Neural progenitor cell (in vitro differentiated cells): ENCODE results near the gene PDE9A.

ENCODE experiments used
- EZH2 ChIP-seq: fragments of 200-600 bp; sonication (generic); IDR thresholded peaks from 2 replicates; pipeline ENCODE4 v1.6.1; 2017; ENCODE audit warnings: antibody characterized with exemption, mild to moderate bottlenecking, moderate library complexity
- EZH2phosphoT487 ChIP-seq: fragments of 200-600 bp; sonication (generic); IDR thresholded peaks from 2 replicates; pipeline ENCODE4 v1.6.1; 2017; ENCODE audit warnings: antibody characterized with exemption
- TF ChIP-seq, protein P1 (sequence below): fragments of 200-600 bp; sonication (generic); IDR thresholded peaks from 2 replicates; pipeline ENCODE4 v1.5.1; 2017; ENCODE audit warnings: antibody characterized with exemption, mild to moderate bottlenecking

DNA sequence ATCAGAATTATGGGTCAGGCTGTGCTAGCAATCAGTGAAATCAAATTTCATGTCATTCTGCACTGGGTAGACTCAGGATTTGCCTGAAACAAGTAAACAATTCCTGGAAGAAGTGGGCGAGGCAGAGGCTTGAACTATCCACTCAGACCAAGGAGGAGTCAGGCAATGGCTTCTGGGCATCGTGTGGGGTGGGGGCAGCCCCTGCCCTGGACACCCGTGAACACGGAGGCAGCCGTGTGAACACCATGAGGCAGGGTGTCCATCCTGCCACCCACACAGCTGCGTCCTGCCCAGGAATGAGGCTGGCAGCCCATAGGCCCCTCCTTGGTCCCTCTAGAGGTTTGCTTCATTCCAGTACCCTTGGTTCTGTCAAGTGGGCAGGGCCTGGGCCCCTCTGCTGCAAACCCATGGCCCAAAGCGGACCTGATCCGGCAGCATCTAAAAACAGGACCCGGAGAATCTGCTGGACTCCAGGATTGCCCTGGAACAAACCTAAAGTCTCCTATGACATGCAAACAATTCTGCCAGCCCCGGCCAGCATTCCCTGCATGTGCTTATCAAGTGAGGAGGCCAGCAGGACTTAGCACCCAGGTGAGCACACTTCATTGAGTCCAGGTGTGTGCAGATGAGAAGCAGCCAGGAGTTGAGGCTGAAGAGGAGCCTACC is 69.5 kb downstream of the PDE9A start:
- TF ChIP-seq, protein P1, sequence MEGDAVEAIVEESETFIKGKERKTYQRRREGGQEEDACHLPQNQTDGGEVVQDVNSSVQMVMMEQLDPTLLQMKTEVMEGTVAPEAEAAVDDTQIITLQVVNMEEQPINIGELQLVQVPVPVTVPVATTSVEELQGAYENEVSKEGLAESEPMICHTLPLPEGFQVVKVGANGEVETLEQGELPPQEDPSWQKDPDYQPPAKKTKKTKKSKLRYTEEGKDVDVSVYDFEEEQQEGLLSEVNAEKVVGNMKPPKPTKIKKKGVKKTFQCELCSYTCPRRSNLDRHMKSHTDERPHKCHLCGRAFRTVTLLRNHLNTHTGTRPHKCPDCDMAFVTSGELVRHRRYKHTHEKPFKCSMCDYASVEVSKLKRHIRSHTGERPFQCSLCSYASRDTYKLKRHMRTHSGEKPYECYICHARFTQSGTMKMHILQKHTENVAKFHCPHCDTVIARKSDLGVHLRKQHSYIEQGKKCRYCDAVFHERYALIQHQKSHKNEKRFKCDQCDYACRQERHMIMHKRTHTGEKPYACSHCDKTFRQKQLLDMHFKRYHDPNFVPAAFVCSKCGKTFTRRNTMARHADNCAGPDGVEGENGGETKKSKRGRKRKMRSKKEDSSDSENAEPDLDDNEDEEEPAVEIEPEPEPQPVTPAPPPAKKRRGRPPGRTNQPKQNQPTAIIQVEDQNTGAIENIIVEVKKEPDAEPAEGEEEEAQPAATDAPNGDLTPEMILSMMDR: no peak
- TF ChIP-seq EZH2 (no peak), EZH2phosphoT487 (no peak)
